ENCODE data around the gene MSI2.

MSI2 gene

DNA sequence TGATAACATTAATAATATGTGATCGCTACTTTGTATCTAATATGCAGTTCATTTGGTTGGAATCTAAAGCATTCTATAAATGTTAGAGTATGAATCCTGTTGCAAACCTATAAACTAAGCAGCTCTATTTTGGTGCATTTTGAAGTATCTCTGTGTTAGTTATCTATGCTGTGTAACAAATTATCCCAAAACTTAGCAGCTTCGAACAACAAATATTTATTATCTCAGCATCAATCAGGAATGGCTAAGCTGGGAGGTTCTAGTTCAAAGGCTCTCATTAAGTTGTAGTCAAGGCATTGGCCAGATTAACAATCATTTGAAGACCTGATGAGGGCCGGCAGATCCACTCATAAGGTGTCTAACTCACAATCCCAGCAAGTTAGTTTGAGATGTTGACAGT lies 10.1 kb upstream of the MSI2 start:
- DNase-seq (ENCODE audit: low read depth in 2 of 2) = no peak

DNA sequence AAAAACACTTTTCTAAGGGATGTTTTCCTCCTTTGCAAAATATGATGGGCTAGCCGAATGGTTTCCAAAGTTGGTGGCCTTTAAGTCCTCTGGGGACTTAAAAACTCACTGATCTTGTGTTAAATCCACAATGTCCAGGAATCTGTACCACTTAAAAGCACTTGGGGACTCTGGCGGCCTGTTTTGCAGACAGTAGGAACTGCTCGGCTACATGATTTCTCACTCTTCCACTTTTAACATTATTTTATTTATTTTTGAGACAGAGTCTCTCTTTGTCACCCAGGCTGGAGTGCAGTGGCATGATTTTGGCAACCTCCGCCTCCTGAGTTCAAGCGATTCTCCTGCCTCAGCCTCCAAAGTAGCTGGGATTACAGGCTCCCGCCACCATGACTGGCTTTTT lies 9.1 kb upstream of the MSI2 start:
- no peak for DNase-seq (ENCODE audit: low read depth in 2 of 2)

DNA sequence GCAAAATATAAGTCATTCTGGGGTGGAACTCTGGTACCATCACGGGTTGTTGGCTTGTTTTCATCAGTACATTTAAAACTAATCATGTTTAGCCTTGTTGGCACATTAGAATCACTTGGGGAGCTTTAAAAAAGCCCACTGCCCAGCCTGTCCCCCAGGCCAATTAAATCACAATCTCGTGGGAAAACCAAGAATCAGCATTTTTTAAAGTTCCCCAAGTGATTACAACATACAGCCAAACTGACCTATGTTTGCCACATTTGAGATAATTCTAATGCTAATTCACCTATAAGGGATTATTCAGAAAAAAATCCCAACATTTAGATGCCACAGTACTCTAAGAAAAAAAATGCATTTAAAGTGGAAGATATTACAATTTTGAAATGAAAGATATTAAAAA lies 8.4 kb upstream of the MSI2 start:
- DNase-seq (ENCODE audit: low read depth in 2 of 2) = no peak

DNA sequence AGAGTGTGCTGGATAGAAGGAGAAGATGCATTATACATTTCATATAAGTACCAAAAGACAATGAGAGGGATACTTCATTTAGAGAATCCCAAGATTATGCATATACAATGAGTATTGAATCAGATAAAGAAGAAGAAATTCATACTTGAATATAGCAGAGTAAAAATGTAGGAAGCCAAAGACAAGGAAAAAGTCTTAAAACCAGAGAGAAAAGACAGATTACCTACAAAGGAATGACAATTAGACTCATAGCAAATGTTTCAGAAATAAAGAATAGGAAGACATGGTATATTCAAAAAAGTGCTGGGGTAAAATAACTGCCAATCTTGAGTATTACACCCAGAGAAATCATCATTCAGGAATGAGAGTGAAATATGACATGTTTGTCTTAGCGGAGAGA lies 6.8 kb upstream of the MSI2 start:
- DNase-seq (ENCODE audit: low read depth in 2 of 2) = no peak

DNA sequence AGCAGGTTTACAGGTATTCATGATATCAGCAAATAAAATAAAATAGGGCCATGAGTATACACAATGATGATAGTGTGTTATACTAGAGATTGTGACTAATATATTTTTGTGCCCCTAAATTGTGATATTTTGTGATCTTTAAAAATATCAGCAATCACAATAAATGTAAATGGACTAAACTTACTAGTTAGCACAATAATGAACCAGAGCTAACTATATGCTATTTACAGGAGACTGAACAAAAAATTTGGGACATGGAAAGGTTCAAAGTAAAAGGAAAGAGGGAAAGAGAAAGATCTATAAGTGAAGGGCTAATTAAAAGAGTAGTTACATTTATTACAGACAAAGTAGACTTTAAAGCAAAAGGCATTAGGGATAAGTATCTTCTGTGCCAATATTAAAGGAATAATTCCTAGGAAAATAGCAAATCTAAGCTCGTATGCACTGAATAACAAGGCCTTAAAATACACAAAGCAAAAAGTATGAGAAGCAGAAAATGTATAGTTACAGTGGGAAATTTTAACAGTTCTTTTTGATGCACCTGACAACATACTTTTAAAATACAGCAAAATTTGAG lies 5.0 kb upstream of the MSI2 start:
- DNase-seq (ENCODE audit: low read depth in 2 of 2) = no peak

DNA sequence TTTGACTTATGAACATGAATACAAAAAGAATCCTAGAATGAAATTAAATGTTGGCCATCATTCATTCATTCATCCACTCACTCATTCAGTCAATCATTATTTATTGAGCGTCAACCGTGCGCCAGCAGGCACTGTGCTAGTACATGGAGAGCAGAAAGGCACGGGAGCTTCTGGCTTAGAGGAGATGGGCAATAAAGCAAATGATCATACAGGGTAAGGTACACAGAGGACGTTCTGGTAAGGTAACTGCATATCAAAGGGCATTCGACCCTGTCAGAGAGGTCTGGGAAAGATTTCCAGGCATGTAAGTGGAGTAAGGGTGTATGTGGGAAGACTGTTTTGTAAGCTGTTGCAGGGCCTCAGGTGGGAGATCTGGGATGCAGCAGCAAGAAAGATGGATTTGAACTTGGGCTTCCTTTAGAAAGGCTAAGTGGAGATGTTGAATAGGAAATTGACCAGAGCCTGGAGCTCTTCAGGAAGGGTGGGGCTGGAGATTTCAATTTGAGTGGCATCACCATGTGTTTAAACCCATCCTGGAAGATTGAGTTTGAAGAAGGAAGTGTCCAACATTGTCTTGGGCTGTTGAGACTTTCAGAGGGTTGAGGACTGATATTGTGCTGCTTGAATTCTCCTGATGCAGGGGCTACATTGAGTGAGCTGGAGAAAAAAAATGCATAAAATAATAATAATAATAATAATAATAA lies 2.8 kb upstream of the MSI2 start:
- DNase-seq (ENCODE audit: low read depth in 2 of 2) = no peak

DNA sequence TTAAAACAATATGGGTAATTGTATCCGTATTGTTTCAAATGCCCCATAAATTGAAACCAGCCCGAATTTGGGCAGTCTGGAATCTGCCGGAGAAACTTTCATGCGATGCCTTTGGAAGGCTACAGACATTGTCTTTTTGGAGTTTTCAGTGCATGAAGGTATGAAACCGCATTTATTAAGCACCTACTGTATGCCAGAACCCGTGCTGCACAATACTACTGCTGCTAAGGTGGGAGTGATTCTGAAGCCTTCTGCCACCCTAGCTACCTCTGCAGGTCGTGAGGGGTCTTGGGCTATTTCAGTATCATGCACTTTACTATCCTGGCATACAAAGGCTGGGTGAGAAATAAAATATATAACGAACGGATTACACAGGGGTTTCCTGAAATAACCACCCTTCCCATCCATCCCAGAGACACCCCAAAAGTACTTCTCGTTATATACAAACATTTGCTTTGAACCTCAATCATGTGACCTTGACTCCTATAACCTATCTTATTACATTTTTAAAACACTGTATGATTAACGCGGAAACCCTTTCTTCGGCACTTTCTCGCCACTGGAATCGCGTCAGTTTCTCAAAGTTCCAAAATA lies 1.0 kb upstream of the MSI2 start:
- no peak for DNase-seq (ENCODE audit: low read depth in 2 of 2)

DNA sequence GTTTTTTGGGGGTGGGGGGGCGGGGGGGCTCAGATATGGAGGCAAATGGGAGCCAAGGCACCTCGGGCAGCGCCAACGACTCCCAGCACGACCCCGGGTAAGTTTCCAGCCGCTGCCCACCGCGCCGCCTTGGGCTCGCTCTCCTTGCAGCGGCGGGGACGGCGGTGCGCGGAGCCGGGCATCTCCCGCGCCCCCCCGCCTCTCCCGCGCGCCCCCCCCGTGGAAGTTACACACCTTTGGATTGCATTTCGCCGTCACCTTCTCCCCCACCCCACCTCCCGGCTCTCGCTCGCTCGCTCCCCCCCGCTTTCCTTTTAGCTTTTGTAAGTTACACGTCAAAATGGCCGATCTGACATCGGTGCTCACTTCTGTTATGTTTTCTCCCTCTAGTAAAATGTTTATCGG lies 387 bp downstream of the MSI2 start:
- peak; percentile 22 to 31 for DNase-seq (ENCODE audit: low read depth in 2 of 2)

DNA sequence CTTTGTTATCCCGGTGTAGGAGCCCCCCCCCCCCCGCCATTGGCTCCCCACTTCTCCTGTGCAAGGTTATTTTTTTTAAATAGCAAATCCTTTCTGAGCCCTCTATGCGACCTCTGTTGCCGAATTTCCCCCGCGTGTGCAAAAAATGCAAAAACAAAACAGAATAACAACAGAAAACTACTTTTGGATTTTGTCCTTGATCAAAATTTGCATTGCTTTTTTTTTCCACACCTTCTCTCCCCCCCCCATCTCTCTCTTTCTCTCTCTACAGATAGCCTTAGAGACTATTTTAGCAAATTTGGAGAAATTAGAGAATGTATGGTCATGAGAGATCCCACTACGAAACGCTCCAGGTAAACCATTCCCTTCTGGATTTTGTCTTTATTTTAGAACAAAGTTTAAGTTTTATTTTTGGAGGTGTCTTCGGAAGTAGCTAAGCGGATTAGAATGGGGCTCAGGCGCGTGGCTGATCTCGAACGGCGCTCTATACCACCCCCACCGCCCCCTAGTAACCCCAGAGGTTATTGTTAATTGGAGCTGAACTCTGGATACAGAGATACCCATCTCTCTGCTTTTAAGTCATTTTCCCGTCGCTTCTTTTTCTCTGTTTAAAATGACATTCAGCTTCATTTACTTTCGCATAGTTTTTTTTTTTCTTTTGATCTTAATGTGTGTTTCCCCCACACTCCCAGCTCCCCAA lies 1.0 kb downstream of the MSI2 start:
- DNase-seq (ENCODE audit: low read depth in 2 of 2) = no peak

DNA sequence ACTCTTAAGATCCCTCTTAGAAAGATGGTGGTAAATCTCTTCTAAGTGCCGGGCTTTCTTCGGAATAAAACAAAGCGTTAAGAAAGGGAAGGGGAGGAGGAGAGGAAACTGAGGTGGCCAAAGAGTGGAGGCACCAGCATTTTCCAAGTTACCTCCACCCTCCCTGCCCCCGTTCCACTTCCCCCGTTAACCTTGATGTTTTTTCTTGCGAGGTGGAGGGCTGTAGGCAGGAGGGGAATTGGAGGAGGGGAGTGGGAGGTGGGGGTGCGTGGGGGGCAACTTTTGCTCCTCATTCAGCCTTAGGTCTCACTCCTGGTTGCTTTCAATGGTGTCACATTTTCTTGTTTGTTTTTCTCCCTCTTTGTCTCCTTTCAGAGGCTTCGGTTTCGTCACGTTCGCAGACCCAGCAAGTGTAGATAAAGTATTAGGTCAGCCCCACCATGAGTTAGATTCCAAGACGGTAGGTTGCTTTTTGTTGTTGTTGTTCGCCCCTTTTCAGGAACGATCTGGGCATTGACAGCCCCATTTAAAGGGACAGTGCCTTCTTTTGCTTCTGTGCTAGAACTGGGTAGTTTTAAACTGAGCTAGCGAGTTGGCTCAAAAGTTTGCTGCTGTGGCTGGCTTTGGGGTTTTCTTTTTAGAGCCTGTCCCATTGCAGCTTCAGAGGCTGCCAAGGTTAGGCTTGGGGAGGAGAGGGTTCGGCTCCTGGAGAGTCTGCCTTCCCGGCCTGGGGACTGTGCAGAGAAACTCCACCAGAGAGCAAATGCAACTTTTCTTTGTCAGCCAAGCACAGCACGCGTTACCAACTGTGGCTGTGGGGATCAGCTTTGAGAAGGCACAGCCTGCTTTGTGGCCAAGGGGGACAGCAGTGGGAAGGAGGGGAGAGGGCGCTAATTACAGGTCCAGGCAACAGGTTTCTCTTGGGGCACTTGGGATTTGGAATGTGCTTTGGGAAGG lies 1.9 kb downstream of the MSI2 start:
- peak in 1 of 2 donors; percentile 2 for DNase-seq (ENCODE audit: low read depth in 2 of 2)

DNA sequence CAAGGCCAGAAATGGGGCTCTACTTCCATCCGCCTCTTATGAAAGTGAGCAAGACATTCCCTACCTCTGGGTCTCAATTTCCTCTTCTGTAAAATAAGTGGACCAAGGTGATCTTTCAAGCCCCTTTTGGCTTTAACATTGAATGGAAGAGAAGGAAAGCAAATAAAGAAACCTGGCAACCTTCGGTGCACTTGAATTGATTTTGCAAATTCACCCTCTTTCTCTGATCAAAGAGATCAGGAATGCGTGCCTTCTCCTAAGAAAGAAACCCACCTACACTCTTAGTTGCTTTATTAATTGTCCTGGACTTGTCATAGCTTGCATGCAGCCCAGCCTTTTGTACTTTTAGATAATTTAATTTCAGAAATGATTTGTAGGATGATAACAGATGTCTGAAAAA lies 3.0 kb downstream of the MSI2 start:
- DNase-seq (ENCODE audit: low read depth in 2 of 2) = no peak

DNA sequence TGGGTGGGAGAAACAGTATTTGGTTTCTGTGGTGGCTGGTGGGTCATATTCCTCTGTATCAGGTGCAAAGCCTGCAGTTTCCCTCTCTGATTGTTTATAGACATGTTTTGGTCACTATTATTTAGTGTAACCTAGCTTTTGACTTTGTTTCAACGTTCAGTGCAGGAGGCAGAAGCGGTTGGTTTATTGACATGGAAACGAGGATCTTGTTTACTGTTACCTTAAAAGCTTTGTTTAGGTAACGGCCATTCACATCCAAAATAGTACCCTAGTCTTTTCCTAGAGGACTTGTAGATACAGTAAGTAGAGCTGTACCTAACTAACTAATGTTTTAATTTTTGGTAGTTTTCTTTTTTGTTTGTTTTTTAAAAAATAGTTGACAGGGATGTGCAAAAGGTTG lies 3.5 kb downstream of the MSI2 start:
- DNase-seq (ENCODE audit: low read depth in 2 of 2) = no peak

DNA sequence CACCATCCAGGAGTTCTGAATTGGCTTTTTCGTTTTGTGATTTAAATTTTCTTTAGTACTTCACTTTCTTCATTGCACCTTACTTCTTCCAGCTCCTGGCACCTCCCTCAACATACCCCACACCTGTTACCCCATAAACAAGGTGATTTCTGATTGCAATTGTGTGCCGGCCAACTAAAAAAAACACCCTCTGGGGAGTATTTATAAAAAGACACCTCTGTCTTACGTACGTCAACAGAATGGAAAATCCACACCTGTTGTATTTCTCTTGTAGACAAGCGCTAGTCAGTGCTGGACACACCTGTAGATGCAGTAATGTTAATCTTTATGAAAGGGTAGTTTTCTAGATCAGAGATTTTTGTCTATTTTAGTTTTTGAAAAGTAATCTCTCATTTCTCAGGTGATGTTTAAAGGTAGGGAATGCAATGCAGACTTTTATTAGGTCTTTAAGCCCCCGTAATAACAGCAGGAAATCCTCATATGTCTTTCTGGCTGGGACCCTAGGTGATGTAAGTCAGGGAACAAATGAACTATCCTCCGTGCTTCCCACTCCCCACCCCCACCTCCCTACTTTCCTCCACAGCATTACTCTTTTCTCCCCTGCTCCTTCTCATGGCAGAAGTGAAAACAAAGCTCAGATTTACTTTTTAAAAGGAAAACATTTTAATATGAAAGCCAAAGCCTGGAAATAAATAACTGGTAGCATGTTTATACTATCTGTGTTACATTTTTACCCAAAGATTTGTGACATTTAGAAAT lies 4.2 kb downstream of the MSI2 start:
- DNase-seq (ENCODE audit: low read depth in 2 of 2) = no peak

DNA sequence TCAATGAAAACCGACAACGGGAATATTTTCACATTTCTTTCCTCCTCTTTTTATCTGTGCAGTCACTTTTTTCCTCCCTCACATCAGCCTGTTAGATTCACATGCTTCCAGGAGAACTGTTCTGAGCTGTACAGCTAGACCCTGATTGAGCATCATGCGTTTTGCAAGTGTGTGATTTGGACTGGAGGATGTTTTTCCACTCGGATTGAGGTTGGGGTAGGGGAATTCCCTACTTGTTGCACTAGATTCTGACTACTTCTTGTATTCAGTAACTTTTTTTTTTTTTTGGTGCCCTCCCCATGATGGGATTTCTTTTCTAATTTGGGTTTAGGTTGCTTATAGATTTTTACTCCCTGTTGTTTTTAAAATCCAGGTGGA lies 4.8 kb downstream of the MSI2 start:
- DNase-seq (ENCODE audit: low read depth in 2 of 2) = no peak

DNA sequence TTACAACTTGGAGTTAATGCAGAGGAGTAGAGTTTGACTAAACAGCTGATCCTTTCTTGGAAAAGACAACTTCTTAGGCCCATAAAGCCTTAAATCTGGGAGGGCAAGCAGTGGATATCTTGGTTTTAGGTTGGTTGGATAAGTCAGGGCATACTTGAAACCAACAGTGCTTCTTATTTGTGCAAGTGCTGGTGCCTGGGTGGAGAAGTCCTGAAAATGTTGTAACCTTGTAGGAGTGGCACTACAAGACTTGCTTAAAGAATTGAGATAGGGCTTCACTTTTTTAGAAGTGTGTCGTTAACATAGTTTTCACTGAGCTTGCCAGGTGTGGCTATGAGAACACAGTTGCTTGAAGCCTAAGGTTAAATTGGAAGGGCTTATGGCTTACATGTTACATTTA lies 6.2 kb downstream of the MSI2 start:
- no peak for DNase-seq (ENCODE audit: low read depth in 2 of 2)

DNA sequence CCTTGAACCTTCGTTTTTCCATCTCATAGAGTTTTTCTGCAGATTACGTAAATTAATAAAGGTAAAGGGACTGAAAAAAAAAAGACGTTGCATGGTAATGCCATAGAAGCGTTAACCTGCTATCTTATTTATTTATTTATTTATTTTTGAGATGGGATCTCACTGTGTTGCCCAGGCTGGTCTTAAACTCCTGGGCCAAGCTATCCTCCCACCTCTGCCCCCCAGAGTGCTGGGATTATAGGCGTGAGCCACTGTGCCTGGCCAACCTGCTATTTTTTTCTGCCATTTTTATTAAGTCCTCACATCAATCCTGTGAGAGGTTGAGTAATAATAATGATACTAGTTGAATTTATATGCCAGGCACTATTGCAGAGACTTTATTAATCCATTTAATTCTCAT lies 7.9 kb downstream of the MSI2 start:
- DNase-seq (ENCODE audit: low read depth in 2 of 2) = no peak

DNA sequence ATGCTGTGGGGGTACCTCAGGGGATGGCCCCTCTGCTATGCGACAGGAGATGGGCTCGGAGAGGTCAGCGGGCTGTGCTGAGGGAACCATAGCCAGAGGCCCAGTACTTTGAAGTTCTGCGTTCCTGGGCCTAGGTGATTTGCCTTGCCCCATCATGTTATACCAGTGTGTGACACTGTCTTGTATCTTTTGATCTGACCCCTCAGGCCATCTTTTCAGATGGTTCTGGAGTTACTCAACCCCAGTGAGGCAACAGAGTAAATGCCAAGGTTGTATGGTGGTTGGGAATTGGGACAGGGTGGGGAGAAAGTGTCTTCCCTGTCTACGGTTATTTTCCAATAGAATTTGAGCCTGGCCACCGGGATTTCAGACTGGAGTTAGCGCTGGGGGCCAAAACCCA lies 8.5 kb downstream of the MSI2 start:
- DNase-seq (ENCODE audit: low read depth in 2 of 2) = no peak

DNA sequence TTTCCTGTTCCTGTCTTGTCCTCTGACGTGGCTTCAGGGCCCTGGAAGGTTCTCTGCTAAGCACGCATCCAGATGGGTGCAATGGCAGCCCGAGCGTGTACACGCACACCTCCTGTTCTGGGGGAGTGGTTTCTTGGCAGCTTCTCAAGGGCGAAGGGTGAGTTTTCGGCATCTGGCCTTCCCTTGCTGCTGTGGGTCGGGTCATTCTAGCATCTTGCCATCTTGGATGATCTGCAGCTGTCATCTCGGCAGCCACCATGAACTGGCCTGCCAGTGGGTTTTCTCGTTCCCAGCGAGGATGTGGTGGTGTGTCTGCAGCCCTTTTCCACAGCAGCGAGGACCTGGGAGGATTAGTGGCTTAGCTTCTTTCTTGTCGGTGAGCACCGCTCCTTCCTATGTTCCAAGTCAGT lies 10.6 kb downstream of the MSI2 start:
- no peak for DNase-seq (ENCODE audit: low read depth in 2 of 2)

DNA sequence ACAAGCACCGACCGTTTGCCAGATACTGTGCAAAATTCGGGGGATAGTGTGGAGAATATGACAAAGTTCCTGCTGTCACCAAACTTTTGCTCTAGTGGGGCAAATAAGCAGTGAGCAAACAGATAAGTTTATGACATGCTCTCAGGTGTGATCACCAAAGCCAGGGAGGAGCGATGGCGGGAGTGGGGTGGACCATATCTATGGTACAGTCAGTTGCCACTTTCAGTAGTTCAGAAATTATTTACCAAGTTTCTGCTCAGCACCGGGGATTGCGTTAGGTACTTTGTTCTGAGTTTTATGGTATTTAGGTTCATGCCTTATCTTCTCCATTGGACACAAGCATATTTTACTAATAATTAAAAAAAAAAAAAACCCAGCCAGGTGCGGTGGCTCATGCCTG lies 11.9 kb downstream of the MSI2 start:
- DNase-seq (ENCODE audit: low read depth in 2 of 2) = no peak

DNA sequence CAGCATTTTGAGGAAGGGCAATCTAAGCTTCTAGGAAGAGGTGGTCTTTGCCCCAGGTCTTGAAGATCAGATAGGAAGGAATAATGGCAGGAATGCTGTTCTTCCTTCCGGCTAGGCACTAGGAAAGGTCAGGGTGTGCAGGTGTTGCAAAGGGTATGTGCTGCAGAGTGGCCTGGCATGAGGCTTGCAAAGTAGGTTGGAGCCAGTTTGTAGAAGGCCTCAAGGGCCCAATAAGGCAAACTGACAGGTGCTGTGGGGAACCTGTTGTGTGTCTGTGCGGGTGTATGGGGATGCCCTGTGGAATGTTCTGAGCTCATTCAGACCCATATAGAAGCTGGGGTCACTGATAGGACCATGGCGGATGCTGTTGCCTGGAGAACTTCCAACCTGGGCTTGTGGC lies 12.7 kb downstream of the MSI2 start:
- DNase-seq (ENCODE audit: low read depth in 2 of 2) = no peak

DNA sequence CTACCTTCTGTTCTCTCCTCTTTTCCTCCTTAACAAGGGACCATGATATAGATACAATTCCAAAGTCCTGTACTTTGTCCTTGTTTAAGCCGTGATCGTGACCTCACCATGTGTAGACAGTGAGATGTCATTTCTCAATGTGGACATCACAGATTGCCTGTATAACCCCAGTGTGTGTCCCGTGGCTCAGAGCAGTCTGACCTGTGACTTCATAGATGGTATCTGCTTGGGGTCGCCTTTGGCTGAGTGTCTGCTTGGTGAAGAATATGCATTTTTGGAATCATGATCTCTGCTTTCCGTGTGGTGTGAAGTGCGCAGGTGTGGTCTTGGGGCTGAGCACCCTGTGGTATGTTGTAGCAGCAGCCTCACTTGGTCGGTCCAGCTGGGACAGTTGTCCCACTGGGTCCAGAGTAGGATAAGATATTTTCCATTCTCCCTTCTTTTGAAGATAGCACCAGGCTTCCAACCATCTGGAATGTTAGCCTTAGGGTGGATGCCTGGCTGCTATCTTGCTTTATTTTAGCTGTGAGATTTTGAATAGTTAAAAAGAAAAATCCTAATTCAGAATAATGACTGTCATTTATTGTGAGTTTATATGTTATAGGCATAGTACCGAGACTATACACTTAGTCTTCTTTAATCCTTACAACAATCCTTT lies 13.4 kb downstream of the MSI2 start:
- DNase-seq (ENCODE audit: low read depth in 2 of 2) = no peak
